Mammary epithelial cell (primary cell): ENCODE measurements around the gene DSC3.

Experiments used
- CTCF ChIP-seq, 2 donors: IDR thresholded peaks in 1 of 2; conservative IDR thresholded peaks in 1 of 2; 2 replicates each; pipeline ENCODE4 v1.5.1; 2011 to 2012; ENCODE audit warnings: inconsistent platforms in 2 of 2, low read length in 2 of 2, mild to moderate bottlenecking in 2 of 2, control low read depth in 1 of 2, low read depth in 1 of 2; ENCODE audit not compliant: insufficient read depth in 1 of 2; ENCODE audit errors: extremely low read depth in 1 of 2
- EZH2 ChIP-seq: IDR thresholded peaks from 2 replicates; pipeline ENCODE4 v1.6.1; 2012; ENCODE audit warnings: low read length, inconsistent platforms, borderline replicate concordance

GRCh38 chr18:31043709-31044108 lies 1.2 kb upstream of the DSC3 start:
- TF ChIP-seq CTCF (conservative IDR thresholded peaks at IDR 0.05 in 1 of 2, IDR thresholded peaks at IDR 0.05 in 1 of 2; ENCODE audit: extremely low read depth in 1 of 2, insufficient read depth in 1 of 2, low read depth in 1 of 2, low read length in 2 of 2) (no peak), EZH2 (no peak)
